HG03457 (cell line): Measurements from ENCODE around the gene PSEN1.
"Not testable (repeated sequence)": the region's sequence is repeated elsewhere in the genome, so short reads cannot be mapped to it uniquely, and the experiment has no call there.

Experiments
- ATAC-seq: cut with Tn5 transposase; IDR thresholded peaks from one replicate; pipeline ENCODE4 v1.9.1; 2021; ENCODE audit warnings: moderate number of reproducible peaks; ENCODE audit not compliant: unreplicated experiment

The PSEN1 gene

DNA sequence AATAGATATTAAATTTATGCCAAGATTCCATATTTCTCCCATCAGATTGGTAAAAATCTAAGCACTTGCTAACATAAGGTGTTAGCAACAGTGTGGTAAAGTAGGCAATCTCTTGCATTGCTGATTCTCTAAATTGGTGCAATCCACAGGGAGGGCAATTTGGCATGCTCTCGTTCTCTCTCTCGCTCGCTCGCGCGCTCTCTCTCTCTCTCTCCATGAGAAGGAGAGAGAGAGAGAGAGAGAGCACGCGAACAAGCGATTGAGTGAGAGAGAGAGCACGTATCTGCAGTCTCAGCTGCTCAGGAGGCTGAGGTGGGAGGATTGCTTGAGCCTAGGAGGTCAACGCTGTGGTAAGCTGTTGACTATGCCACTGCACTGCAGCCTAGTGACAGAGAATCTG, 25.9 kb downstream of the PSEN1 start:
- no peak for ATAC-seq

- no peak for ATAC-seq
Observed at GRCh38 chr14:73166399-73166798, 30.1 kb downstream of the PSEN1 start.

GRCh38 chr14:73167727-73168126, 31.4 kb downstream of the PSEN1 start:
- no peak for ATAC-seq

DNA sequence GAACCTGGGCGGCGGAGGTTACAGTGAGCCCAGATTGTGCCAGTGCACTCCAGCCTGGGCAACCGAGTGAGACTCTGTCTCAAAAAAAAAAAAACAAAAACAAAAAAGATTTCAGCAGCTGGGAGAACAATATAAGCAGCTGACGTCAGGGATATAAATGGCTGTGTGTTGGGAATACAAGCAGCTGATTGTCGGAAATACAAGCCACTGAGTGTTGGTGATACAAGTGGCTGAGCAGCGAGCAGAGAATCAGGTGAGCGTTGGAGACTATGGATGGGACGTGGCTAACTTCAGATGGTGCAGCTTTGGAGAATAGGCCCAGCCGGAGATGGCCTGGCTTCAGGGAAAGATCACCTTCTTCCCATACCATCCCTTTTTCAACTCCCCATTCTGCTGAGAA, 32.0 kb downstream of the PSEN1 start:
- no peak for ATAC-seq

GRCh38 chr14:73168691-73169090, 32.4 kb downstream of the PSEN1 start:
- no peak for ATAC-seq

DNA sequence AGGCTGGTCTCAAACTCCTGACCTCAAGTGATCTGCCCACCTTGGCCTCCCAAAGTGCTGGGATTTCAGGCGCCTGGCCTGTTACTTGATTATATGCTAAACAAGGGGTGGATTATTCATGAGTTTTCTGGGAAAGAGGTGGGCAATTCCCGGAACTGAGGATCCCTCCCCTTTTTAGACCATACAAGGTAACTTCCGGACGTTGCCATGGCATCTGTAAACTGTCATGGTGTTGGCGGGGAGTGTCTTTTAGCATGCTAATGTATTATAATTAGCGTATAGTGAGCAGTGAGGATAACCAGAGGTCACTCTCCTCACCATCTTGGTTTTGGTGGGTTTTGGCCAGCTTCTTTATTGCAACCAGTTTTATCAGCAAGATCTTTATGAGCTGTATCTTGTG, 33.5 kb downstream of the PSEN1 start:
- not testable (repeated sequence) for ATAC-seq

DNA sequence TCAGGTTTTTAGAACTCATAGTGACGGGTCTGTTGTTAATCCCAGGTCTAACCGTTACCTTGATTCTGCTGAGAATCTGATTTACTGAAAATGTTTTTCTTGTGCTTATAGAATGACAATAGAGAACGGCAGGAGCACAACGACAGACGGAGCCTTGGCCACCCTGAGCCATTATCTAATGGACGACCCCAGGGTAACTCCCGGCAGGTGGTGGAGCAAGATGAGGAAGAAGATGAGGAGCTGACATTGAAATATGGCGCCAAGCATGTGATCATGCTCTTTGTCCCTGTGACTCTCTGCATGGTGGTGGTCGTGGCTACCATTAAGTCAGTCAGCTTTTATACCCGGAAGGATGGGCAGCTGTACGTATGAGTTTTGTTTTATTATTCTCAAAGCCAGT, 34.4 kb downstream of the PSEN1 start:
- ATAC-seq: no peak

DNA sequence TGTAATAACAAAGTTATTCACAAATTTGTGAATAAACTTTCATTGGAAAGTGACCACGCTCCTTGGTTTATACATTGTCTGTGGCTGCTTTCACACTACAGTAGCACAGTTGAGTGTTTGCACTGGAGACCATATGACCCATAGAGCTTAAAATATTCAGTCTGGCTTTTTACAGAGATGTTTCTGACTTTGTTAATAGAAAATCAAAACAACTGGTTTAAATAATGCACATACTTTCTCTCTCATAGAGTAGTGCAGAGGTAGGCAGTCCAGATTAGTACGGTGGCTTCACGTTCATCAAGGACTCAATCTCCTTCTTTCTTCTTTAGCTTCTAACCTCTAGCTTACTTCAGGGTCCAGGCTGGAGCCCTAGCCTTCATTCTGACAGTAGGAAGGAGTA, 36.2 kb downstream of the PSEN1 start:
- ATAC-seq: no peak

DNA sequence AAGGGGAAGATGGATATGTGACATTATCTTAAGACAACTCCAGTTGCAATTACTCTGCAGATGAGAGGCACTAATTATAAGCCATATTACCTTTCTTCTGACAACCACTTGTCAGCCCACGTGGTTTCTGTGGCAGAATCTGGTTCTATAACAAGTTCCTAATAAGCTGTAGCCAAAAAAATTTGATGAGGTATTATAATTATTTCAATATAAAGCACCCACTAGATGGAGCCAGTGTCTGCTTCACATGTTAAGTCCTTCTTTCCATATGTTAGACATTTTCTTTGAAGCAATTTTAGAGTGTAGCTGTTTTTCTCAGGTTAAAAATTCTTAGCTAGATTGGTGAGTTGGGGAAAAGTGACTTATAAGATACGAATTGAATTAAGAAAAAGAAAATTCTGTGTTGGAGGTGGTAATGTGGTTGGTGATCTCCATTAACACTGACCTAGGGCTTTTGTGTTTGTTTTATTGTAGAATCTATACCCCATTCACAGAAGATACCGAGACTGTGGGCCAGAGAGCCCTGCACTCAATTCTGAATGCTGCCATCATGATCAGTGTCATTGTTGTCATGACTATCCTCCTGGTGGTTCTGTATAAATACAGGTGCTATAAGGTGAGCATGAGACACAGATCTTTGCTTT, 36.9 kb downstream of the PSEN1 start:
- ATAC-seq: no peak

GRCh38 chr14:73176685-73177084, 40.4 kb downstream of the PSEN1 start:
- ATAC-seq: no peak

DNA sequence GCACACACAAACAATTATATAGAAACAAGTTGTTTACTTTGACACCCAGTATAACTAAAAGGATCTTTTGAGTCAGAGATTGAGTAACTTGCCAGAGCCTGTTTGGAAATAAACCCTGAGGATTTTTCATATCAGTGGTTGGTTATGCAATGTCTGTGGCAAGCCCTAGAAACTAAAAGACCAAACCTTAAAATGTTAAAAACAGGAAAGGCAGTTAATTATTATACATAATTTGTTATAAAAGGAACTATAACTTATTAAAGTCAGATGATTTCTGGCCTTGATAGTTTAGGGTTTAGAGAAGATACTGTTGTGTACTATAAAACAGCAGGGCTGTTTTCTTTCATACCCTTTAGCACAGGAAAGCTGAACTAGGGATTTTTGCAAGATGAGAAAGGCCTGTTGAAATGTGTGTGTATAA, 44.1 kb downstream of the PSEN1 start:
- ATAC-seq: no peak

GRCh38 chr14:73180969-73181368, 44.7 kb downstream of the PSEN1 start:
- not testable (repeated sequence) for ATAC-seq

DNA sequence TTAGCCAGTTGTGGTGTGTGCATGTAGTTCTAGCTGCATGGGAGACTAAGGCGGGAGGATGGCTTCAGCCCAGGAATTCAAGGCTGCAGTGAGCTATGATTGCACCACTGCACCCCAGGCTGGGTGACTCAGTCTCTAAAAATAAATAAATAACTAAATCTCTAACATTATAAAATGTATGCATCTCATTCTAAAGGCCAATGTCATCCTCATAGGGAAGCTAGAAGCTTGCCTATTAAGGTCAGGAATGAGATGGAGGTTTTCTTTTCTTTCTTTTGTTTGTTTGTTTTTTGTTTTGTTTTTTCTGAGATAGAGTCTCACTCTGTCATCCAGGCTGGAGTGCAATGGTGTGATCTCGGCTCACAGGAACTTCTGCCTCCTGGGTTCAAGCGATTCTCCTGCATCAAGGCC, 52.2 kb downstream of the PSEN1 start:
- no peak for ATAC-seq

DNA sequence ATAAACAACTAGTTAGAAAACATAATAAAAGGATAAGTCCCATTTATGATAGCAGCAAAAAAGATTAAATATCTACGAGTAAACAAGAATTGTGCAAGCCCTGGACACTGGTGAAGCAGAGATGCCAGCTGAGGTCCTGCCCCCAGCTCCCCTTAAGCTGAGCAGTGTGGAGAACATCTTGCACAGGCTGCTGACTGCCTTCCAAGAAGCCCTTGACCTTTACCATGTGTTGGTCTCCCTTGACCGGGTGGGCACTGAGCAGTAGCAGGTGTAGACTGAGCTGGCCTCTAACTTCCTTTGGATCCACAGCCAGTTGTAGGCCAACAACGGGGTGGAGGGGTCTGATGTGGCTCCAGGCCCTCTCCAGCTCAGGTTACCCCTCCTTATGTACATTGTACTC, 53.3 kb downstream of the PSEN1 start:
- ATAC-seq: no peak

DNA sequence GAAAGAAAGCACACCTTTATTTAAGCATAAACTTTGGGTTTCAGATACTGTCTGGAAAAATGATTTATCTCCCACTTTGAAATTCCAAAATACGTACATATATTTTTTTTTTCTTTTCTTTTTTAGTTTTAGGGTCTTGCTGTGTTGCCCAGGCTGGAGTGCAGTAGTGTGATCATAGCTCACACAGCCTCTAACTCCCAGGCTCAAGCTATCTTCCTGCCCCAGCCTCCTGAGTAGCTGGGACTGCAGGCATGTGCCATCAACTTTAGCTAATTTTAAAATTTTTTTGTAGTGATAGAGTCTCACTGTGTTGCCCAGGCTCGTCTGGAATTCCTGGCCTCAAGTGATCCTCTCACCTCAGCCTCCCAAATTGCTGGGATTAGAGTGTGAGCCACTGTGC, 55.1 kb downstream of the PSEN1 start:
- no peak for ATAC-seq

- not testable (repeated sequence) for ATAC-seq
Observed at GRCh38 chr14:73194306-73194705, 58.0 kb downstream of the PSEN1 start.

DNA sequence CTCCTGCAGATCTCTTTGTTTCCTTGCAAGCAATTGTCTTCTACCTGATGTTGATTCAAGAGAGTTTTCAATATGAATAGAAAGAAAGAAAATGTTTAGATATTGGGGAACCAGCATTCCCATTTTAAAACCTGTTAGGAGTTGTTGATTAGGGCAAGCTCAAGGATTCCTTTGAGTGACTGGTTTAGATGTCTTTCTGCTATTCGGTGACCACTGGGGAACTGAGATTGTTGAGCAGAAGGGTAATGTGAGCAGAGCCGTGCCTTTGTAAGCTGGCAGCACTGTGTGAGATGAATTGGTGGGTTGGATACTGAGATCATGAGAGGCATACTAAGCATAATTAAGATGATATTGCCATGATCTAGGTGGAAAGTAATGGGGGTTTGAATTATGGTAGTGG, 61.9 kb downstream of the PSEN1 start:
- ATAC-seq: no peak

GRCh38 chr14:73203527-73203926, 67.2 kb downstream of the PSEN1 start:
- ATAC-seq: no peak

GRCh38 chr14:73207615-73208014, 71.3 kb downstream of the PSEN1 start:
- no peak for ATAC-seq

DNA sequence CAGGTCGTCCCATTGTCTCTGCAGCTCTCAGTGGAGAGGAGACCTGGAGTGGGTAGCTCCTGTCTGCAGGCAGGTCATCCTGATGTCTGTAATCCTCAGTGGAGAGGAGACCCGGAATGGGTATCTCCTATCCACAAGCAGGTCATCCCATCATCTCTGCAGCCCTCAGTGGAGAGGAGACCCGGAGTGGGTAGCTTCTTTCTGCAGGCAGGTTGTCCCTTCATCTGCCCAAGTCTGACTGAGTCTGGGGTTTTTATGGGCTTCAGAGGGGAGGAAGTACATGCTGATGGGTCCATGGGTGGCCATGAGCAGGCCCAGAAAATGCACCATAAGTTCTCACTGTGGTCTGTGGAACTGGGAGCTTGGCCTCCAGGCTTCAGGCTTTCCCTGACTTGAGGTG, 72.1 kb downstream of the PSEN1 start:
- ATAC-seq: no peak

DNA sequence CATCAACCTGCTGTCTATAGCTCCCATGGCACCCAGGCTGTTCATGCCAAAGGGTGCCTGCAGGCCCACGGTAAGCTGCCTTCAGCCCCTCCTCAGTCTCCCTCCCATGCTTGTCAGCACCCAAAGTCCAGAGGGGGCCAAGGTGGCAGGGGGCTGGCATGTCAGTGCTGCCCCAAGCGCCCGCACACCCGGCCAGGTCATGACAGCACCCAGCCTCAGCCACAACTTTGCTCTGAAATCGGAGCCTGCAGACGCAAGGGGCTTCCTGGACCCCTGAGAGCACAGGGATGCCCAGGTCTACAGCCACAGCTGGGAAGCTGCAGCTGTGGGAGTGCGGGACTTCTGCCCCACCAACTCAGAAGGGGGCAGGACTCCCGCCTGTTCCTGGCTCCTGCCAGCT, 72.5 kb downstream of the PSEN1 start:
- no peak for ATAC-seq

DNA sequence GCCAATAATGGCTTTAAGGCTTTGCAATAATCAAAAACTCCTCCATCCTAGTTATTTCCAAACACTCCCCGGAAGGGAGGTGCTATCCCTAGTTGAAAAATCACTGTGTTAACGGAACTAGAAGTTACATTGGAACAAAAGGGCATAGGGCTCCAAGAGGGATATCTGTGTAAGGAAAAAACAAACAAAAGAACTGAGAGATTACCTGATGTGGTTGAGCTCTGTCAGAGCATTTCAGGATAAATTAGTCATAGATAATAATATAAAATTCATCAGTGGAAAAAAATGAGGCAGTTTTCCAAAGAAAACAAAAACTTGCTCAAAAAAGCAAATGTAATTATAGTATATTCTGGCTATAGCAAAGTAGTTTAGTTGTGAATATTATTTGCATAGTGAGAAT, 73.6 kb downstream of the PSEN1 start:
- ATAC-seq: no peak

- ATAC-seq: no peak
Observed at GRCh38 chr14:73211251-73212040, 75.1 kb downstream of the PSEN1 start.
